ENCODE data around the gene CAST. TPM values are rescaled to one million over a fixed set of nuclear protein-coding genes. Genes with fewer than 3 reads are reported as not detected.

CAST gene
- total RNA-seq, 4 donors from 2014 or later = 292 to 347 (median 320) TPM

GRCh38 chr5:96765043-96765442, 102.9 kb downstream of the CAST start:
- H3K27me3 ChIP-seq = no peaks in the 10 kb centered on the region
- peaks cover 15 to 86% of the 10 kb centered on the region in 2 donors for H3K36me3 ChIP-seq
- no peak overlapping the region for H3K27ac ChIP-seq
- H3K9me3 ChIP-seq = no peaks in the 10 kb centered on the region
- no peak for TF ChIP-seq EP300 (IDR thresholded peaks at IDR 0.05)
- TF ChIP-seq POLR2AphosphoS5 (IDR thresholded peaks at IDR 0.05) = no peak
- TF ChIP-seq, protein P1, sequence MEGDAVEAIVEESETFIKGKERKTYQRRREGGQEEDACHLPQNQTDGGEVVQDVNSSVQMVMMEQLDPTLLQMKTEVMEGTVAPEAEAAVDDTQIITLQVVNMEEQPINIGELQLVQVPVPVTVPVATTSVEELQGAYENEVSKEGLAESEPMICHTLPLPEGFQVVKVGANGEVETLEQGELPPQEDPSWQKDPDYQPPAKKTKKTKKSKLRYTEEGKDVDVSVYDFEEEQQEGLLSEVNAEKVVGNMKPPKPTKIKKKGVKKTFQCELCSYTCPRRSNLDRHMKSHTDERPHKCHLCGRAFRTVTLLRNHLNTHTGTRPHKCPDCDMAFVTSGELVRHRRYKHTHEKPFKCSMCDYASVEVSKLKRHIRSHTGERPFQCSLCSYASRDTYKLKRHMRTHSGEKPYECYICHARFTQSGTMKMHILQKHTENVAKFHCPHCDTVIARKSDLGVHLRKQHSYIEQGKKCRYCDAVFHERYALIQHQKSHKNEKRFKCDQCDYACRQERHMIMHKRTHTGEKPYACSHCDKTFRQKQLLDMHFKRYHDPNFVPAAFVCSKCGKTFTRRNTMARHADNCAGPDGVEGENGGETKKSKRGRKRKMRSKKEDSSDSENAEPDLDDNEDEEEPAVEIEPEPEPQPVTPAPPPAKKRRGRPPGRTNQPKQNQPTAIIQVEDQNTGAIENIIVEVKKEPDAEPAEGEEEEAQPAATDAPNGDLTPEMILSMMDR (IDR thresholded peaks at IDR 0.05) = no peak
- no peak for TF ChIP-seq POLR2A (IDR thresholded peaks at IDR 0.05)
- ATAC-seq = no peak
- no peaks in the 10 kb centered on the region for H3K4me1 ChIP-seq
- H3K4me3 ChIP-seq = no peak overlapping the region
- 60 to 100% methylated on average over 1 of the region's 1 CpG for WGBS, 2 donors (ENCODE audit: low coverage in 1 of 2)

DNA sequence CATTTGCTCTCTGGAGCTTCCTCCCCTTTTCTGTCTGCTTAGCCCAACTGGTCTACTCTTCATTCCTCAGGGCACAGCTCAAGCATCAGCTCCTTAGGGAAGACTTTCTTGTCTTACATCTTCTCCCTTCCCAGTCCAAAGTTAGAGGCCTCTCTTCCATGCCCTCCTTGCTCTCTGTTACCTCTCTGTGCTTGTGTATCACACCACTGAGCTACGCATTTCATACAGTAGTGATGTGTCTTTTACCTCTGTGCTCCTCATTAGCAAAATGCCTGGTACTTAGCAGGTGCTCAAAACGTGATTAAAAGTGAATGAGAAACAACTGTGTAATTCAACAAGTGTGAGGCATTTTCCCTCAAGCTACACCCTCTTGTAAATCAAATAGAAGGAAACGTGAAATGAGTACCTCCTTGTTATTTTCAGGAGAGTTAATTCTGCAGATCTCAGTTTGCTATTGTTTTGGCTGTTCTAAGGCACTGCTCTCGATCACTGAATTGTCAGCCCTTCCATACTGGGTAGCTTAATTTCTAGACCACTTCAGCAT, 106.6 kb downstream of the CAST start:
- ATAC-seq = no peak
- H3K27ac ChIP-seq = no peak overlapping the region
- H3K4me1 ChIP-seq = peaks cover 0 to 8% (median 0%) of the 10 kb centered on the region in 3 donors
- peaks cover 22 to 100% of the 10 kb centered on the region in 2 donors for H3K36me3 ChIP-seq
- TF ChIP-seq, protein P1 (IDR thresholded peaks at IDR 0.05) = no peak
- TF ChIP-seq POLR2A (IDR thresholded peaks at IDR 0.05) (no peak), EP300 (IDR thresholded peaks at IDR 0.05) (no peak), POLR2AphosphoS5 (IDR thresholded peaks at IDR 0.05) (no peak)
- 52 to 66% methylated on average over 3 to 4 of the region's 4 CpGs for WGBS, 2 donors (ENCODE audit: low coverage in 1 of 2)
- no peak overlapping the region for H3K4me3 ChIP-seq
- no peaks in the 10 kb centered on the region for H3K9me3 ChIP-seq
- no peaks in the 10 kb centered on the region for H3K27me3 ChIP-seq

DNA sequence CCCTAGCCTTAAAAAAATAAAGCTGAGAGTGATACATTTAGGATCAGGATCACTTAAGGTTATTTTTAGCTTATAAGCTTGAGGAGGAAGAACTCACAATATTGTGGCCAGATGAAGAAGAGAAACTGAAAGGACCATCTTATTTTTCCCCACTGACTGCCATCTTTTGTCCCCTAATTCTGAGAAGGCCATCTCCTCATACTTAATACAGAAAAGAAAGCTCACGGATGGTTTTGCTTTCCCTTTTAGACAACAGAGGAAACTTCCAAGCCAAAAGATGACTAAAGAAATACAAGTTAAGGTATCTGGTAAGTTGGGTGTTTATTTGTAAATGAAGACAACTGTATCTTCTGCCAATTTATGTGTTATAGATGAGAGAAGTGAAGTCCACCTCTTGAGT, 109.2 kb downstream of the CAST start:
- 47 to 67% methylated on average over 1 of the region's 1 CpG for WGBS, 2 donors (ENCODE audit: low coverage in 1 of 2)
- H3K4me3 ChIP-seq = no peak overlapping the region
- H3K27me3 ChIP-seq = no peaks in the 10 kb centered on the region
- no peak overlapping the region for H3K27ac ChIP-seq
- H3K36me3 ChIP-seq = peaks cover 16 to 99% of the 10 kb centered on the region in 2 donors
- no peaks in the 10 kb centered on the region for H3K9me3 ChIP-seq
- TF ChIP-seq, protein P1 (IDR thresholded peaks at IDR 0.05) = no peak
- TF ChIP-seq POLR2A (IDR thresholded peaks at IDR 0.05) = no peak
- no peak for TF ChIP-seq POLR2AphosphoS5 (IDR thresholded peaks at IDR 0.05)
- no peak for TF ChIP-seq EP300 (IDR thresholded peaks at IDR 0.05)
- ATAC-seq = no peak
- peaks cover 0 to 16% (median 0%) of the 10 kb centered on the region in 3 donors for H3K4me1 ChIP-seq

DNA sequence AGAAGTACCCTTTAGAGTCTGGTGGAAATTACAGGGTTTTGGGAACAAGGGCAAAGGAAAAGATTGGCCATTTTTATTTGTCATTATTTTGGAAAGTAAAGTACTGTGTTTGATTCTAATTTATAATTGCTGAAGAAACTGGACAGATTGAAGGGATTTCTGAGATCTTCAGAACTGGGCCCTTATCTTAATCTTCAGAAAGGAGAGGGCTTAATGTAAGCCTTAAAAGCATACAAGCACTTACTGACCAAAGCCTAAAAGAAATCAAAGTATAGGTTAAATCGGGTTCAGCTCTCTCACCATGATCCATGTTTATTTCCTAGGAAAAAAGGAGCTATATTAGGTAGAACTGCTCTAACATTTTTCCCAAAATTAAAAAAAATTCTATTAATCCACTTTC, 109.9 kb downstream of the CAST start:
- WGBS, 2 donors (ENCODE audit: low coverage in 1 of 2) = 70 to 89% methylated on average over 1 of the region's 1 CpG
- H3K27ac ChIP-seq = no peak overlapping the region
- H3K9me3 ChIP-seq = no peaks in the 10 kb centered on the region
- TF ChIP-seq POLR2AphosphoS5 (IDR thresholded peaks at IDR 0.05) (no peak), POLR2A (IDR thresholded peaks at IDR 0.05) (no peak), EP300 (IDR thresholded peaks at IDR 0.05) (no peak)
- TF ChIP-seq, protein P1 (IDR thresholded peaks at IDR 0.05) = no peak
- no peak for ATAC-seq
- no peaks in the 10 kb centered on the region for H3K27me3 ChIP-seq
- no peak overlapping the region for H3K4me3 ChIP-seq
- H3K36me3 ChIP-seq = peaks cover 13 to 94% of the 10 kb centered on the region in 2 donors
- peaks cover 0 to 23% (median 0%) of the 10 kb centered on the region in 3 donors for H3K4me1 ChIP-seq

DNA sequence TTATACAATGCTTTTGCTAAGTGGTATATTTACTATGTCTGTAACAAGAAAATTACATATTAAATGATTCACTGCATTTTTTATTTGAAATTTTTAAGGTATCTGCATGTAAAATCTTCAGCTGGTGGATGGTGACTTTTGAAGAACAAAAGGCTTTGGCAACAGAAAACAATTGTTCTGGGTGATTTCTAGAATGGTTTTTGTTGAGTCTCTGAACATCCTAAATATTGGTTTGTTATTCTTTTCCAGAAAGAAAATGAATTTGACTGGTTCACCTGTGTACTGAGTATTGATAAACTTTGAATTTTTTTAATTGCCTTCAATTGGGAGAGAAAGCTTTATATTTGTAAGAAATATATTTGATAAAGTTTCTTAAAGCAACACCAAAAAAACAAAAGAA, 110.4 kb downstream of the CAST start:
- H3K27ac ChIP-seq = no peak overlapping the region
- H3K27me3 ChIP-seq = no peaks in the 10 kb centered on the region
- no peak for TF ChIP-seq POLR2AphosphoS5 (IDR thresholded peaks at IDR 0.05)
- no peak for TF ChIP-seq EP300 (IDR thresholded peaks at IDR 0.05)
- TF ChIP-seq, protein P1 (IDR thresholded peaks at IDR 0.05) = no peak
- TF ChIP-seq POLR2A (IDR thresholded peaks at IDR 0.05) = no peak
- no peak overlapping the region for H3K4me3 ChIP-seq
- peaks cover 0 to 27% (median 0%) of the 10 kb centered on the region in 3 donors for H3K4me1 ChIP-seq
- peaks cover 10 to 94% of the 10 kb centered on the region in 2 donors for H3K36me3 ChIP-seq
- no peaks in the 10 kb centered on the region for H3K9me3 ChIP-seq
- ATAC-seq = no peak
